Measurements from ENCODE around the gene ZCWPW1.

Gene ZCWPW1

DNA sequence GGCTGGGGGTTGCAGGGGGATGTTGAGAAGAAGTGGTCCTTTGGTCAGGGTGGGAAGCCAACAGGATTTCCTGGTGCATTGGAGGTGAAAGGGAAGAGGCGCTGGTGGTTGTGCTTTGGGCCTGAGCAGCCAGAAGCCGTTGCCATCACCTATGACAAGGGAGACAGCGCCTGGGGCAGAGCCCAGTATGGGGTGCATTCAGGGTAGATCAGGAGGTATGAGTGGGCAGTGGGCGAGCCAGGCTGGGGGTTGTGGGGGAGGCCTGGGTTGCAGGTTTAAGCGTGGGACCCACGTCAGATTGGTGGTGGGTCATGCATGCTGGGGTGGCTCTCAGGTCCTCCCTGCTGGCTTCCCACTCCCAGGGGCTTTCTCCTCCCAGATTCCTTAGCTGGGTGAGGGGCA, 76.8 kb downstream of the ZCWPW1 start:
- no peak for FAIRE-seq
